Keratinocyte (primary cell): ENCODE measurements around the gene CDC42BPG. TPM values are rescaled to one million over a fixed set of nuclear protein-coding genes. Genes with fewer than 3 reads are reported as not detected.
A peak's percentile ranks its signal among the peaks of the same experiment; 100 is the strongest.

Experiments
- DNase-seq: peaks from one replicate; pipeline ENCODE4 v3.0.0-alpha.2; 2011; ENCODE audit warnings: low read depth, missing footprints, low spot score
- FAIRE-seq: peaks from 2 replicates; lab custom pipeline; 2011; peaks lifted over from hg19 to GRCh38; lab: Jason Lieb, UNC
- H2AFZ ChIP-seq: 2 replicates; pipeline ENCODE4 v1.6.0; 2012; ENCODE audit warnings: low read length, control low read depth, inconsistent platforms; ENCODE audit not compliant: control insufficient read depth
- H3K27ac ChIP-seq: 2 replicates; pipeline ENCODE4 v1.5.1; 2011; ENCODE audit warnings: low read length; ENCODE audit not compliant: control insufficient read depth, insufficient read depth
- H3K27me3 ChIP-seq: 3 replicates; pipeline ENCODE4 v1.6.0; 2011; ENCODE audit warnings: low read length; ENCODE audit not compliant: control insufficient read depth, insufficient read depth; ENCODE audit errors: extremely low read depth
- H3K36me3 ChIP-seq, 2 experiments: 2 replicates in 1 of 2; 3 replicates in 1 of 2; pipeline ENCODE4 v1.5.1; 2011; ENCODE audit warnings: low read length in 2 of 2, mild to moderate bottlenecking in 1 of 2; ENCODE audit not compliant: control insufficient read depth in 2 of 2, insufficient read depth in 2 of 2; ENCODE audit errors: extremely low read depth in 1 of 2
- H3K4me1 ChIP-seq: 3 replicates; pipeline ENCODE4 v1.5.1; 2011; ENCODE audit warnings: low read length; ENCODE audit not compliant: control insufficient read depth, insufficient read depth; ENCODE audit errors: extremely low read depth
- H3K4me2 ChIP-seq: 3 replicates; pipeline ENCODE4 v1.6.0; 2011; ENCODE audit warnings: low read depth, low read length; ENCODE audit not compliant: control insufficient read depth, insufficient read depth; ENCODE audit errors: extremely low read depth
- H3K4me3 ChIP-seq, 3 experiments: fragments of 200-600 bp in 1 of 3; sonication (generic) in 1 of 3; 2 replicates in 2 of 3; 3 replicates in 1 of 3; pipeline ENCODE4 v1.5.1; 2011 to 2016; ENCODE audit warnings: low read length in 3 of 3, mild to moderate bottlenecking in 3 of 3, control low read depth in 2 of 3, inconsistent platforms in 1 of 3, low read depth in 1 of 3, mixed read lengths in 1 of 3, mixed run types in 1 of 3, moderate library complexity in 1 of 3; ENCODE audit not compliant: control insufficient read depth in 2 of 3, insufficient read depth in 2 of 3; ENCODE audit errors: extremely low read depth in 1 of 3
- H3K79me2 ChIP-seq: 2 replicates; pipeline ENCODE4 v1.6.0; 2012; ENCODE audit warnings: low read length; ENCODE audit not compliant: control insufficient read depth, insufficient read depth
- H3K9ac ChIP-seq: 3 replicates; pipeline ENCODE4 v1.6.0; 2011; ENCODE audit warnings: low read length; ENCODE audit not compliant: control insufficient read depth, insufficient read depth; ENCODE audit errors: extremely low read depth
- H3K9me1 ChIP-seq: 3 replicates; pipeline ENCODE4 v1.6.0; 2011; ENCODE audit warnings: low read length; ENCODE audit not compliant: control insufficient read depth, insufficient read depth; ENCODE audit errors: extremely low read depth
- H3K9me3 ChIP-seq: 2 replicates; pipeline ENCODE4 v1.5.1; 2012; ENCODE audit warnings: low read depth, low read length; ENCODE audit not compliant: control insufficient read depth
- H4K20me1 ChIP-seq: 3 replicates; pipeline ENCODE4 v1.6.0; 2011; ENCODE audit warnings: low read length; ENCODE audit not compliant: control insufficient read depth, insufficient read depth; ENCODE audit errors: extremely low read depth
- CTCF ChIP-seq, 3 experiments: IDR thresholded peaks in 1 of 3; conservative IDR thresholded peaks in 1 of 3; optimal IDR thresholded peaks in 1 of 3; 2 replicates in 2 of 3; 3 replicates in 1 of 3; pipeline versions ENCODE3 to v1.5.1; 2011; ENCODE audit warnings: low read length in 3 of 3, mild to moderate bottlenecking in 3 of 3, moderate library complexity in 2 of 3, control low read depth in 1 of 3, inconsistent platforms in 1 of 3; ENCODE audit not compliant: insufficient read depth in 2 of 3; ENCODE audit errors: extremely low read depth in 1 of 3
- EZH2 ChIP-seq: IDR thresholded peaks from one replicate; pipeline ENCODE4 v1.6.1; 2012; ENCODE audit warnings: inconsistent platforms, mild to moderate bottlenecking, low read length, moderate library complexity
- dilution Hi-C: fragments of 300-500 bp; cut with MboI; formaldehyde crosslinking; loops from one replicate; pipeline ENCODE4 v1.7.0; 2020; ENCODE audit warnings: low sequenced_read_pairs; ENCODE audit not compliant: extremely low pct_ligation_motif_present
- polyA plus RNA-seq, 5 experiments: library from polyadenylated mRNA; depleted of rRNA in 3 of 5; stranded (reverse) in 3 of 5; stranded (forward) in 1 of 5; unstranded in 1 of 5; fragments of >200 nt; gene quantifications; 1 replicate in 1 of 5; 2 replicates in 3 of 5; 3 replicates in 1 of 5; pipeline versions ENCODE4 v1.2.1 to v1.2.3, GENCODE V29; 2011 to 2012; ENCODE audit warnings: missing spikeins in 2 of 5, low read depth in 1 of 5, low replicate concordance in 1 of 5

The CDC42BPG gene
- polyA plus RNA-seq, 1 donor (not counting 4 experiments of a cell fraction or from before 2014, with no cell fraction given): 2.5 TPM

- no peaks in the 10 kb centered on the region for H3K9me3 ChIP-seq
- FAIRE-seq: no peak
- no peak for TF ChIP-seq EZH2
- H3K27me3 ChIP-seq: no peaks in the 10 kb centered on the region
- H3K27ac ChIP-seq: peak overlapping the region; percentile 88
- H4K20me1 ChIP-seq: no peaks in the 10 kb centered on the region
- H3K9ac ChIP-seq: peak overlapping the region; percentile 80
- H3K4me2 ChIP-seq: peak overlapping the region; percentile 66
- no peak overlapping the region for H2AFZ ChIP-seq
- dilution Hi-C loops: no loop called here
- H3K4me3 ChIP-seq: no peak overlapping the region
- H3K4me1 ChIP-seq: peaks cover 45% of the 10 kb centered on the region
- no peak for DNase-seq
- peaks cover 26 to 64% of the 10 kb centered on the region in 2 experiments for H3K36me3 ChIP-seq
- H3K9me1 ChIP-seq: no peaks in the 10 kb centered on the region
- peaks cover 34% of the 10 kb centered on the region for H3K79me2 ChIP-seq
Measured at GRCh38 chr11:64855596-64856304, 11.3 kb upstream of the CDC42BPG start.

- Histone ChIP-seq H3K4me2 (peak overlapping the region; percentile 69), H3K9ac (peak overlapping the region; percentile 80), H3K9me3 (no peaks in the 10 kb centered on the region), H3K9me1 (no peaks in the 10 kb centered on the region), H3K27ac (peak overlapping the region; percentile 88), H3K4me1 (peaks cover 47% of the 10 kb centered on the region), H3K79me2 (peaks cover 29% of the 10 kb centered on the region), H3K4me3 (peak overlapping the region in 2 of 3 experiments; percentile 14 to 24), H3K27me3 (no peaks in the 10 kb centered on the region), H2AFZ (no peak overlapping the region), H3K36me3 (peaks cover 22 to 64% of the 10 kb centered on the region in 2 experiments), H4K20me1 (no peaks in the 10 kb centered on the region)
- dilution Hi-C loops: no loop called here
- FAIRE-seq (peak; percentile 89), DNase-seq (peak; percentile 84)
- no peak for TF ChIP-seq CTCF (optimal IDR thresholded peaks at IDR 0.05 in 1 of 3, IDR thresholded peaks at IDR 0.05 in 1 of 3, conservative IDR thresholded peaks at IDR 0.05 in 1 of 3; ENCODE audit: extremely low read depth in 1 of 3, insufficient read depth in 2 of 3, low read length in 3 of 3)
- no peak for TF ChIP-seq EZH2
Measured at GRCh38 chr11:64854534-64855502, 10.4 kb upstream of the CDC42BPG start.
